GM23338 (cell line): Measurements from ENCODE around the gene ANO4.

Experiments
- CREB1 ChIP-seq: fragments of 250-450 bp; sonication (Bioruptor Pico); IDR thresholded peaks from 2 replicates; pipeline ENCODE4 v1.5.0; 2020; ENCODE audit warnings: low read depth, mild to moderate bottlenecking, moderate library complexity
- EZH2 ChIP-seq: fragments of 200-600 bp; sonication (generic); IDR thresholded peaks from one replicate; pipeline ENCODE4 v1.8.0; 2017; ENCODE audit warnings: antibody characterized with exemption, mild to moderate bottlenecking, low read depth; ENCODE audit not compliant: unreplicated experiment
- EZH2phosphoT487 ChIP-seq: fragments of 200-600 bp; sonication (generic); IDR thresholded peaks from one replicate; pipeline ENCODE4 v1.8.1; 2018; ENCODE audit warnings: antibody characterized with exemption; ENCODE audit not compliant: unreplicated experiment
- JUNB ChIP-seq: IDR thresholded peaks from one replicate; pipeline ENCODE4 v1.6.1; 2016; ENCODE audit warnings: antibody characterized with exemption; ENCODE audit not compliant: unreplicated experiment
- POLR2AphosphoS5 ChIP-seq: IDR thresholded peaks from 2 replicates; pipeline ENCODE4 v1.6.1; 2016; ENCODE audit warnings: antibody characterized with exemption, low read depth
- REST ChIP-seq: IDR thresholded peaks from one replicate; pipeline ENCODE4 v1.6.1; 2018; ENCODE audit warnings: antibody characterized with exemption; ENCODE audit not compliant: unreplicated experiment
- STAT1 ChIP-seq: IDR thresholded peaks from one replicate; pipeline ENCODE4 v1.6.1; 2016; ENCODE audit warnings: antibody characterized with exemption; ENCODE audit not compliant: unreplicated experiment
- ZNF114 ChIP-seq: fragments of 250-450 bp; sonication (Bioruptor Pico); IDR thresholded peaks from 2 replicates; pipeline ENCODE4 v1.5.0; 2020; ENCODE audit warnings: mild to moderate bottlenecking, moderate library complexity
- TF ChIP-seq, protein P1 (sequence below), 2 experiments: fragments of 200-600 bp in 1 of 2; sonication (generic) in 1 of 2; conservative IDR thresholded peaks; 2 replicates each; pipeline versions ENCODE4 v1.5.1 to v1.6.1; 2016 to 2017; ENCODE audit warnings: antibody characterized with exemption in 2 of 2, low read depth in 2 of 2, mild to moderate bottlenecking in 2 of 2, moderate library complexity in 1 of 2
- TF ChIP-seq, protein P2 (sequence below): fragments of 250-450 bp; sonication (Bioruptor Pico); IDR thresholded peaks from 2 replicates; pipeline ENCODE4 v1.5.0; 2020; ENCODE audit warnings: mild to moderate bottlenecking, moderate library complexity

DNA sequence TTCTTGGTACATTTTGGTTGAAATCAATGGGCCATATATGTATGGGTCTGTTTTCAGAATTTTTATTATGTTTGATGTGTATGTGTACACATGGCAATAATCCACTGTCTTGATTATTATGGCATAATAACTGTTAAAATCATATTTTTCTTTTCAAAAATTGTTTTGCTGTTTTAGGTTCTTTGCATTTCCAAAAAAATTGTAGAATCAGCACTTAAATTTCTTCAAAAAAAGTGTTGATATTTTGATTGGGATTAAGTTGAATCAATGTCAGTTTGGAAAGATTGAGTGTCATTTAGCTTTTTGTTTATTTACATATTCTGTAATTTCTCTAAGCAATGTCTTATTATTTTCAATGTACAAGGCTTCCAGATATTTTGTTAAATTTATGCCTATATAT, 261.4 kb downstream of the ANO4 start:
- TF ChIP-seq, protein P1, sequence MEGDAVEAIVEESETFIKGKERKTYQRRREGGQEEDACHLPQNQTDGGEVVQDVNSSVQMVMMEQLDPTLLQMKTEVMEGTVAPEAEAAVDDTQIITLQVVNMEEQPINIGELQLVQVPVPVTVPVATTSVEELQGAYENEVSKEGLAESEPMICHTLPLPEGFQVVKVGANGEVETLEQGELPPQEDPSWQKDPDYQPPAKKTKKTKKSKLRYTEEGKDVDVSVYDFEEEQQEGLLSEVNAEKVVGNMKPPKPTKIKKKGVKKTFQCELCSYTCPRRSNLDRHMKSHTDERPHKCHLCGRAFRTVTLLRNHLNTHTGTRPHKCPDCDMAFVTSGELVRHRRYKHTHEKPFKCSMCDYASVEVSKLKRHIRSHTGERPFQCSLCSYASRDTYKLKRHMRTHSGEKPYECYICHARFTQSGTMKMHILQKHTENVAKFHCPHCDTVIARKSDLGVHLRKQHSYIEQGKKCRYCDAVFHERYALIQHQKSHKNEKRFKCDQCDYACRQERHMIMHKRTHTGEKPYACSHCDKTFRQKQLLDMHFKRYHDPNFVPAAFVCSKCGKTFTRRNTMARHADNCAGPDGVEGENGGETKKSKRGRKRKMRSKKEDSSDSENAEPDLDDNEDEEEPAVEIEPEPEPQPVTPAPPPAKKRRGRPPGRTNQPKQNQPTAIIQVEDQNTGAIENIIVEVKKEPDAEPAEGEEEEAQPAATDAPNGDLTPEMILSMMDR (conservative IDR thresholded peaks at IDR 0.05; ENCODE audit: low read depth in 2 of 2), result no peak
- no peak for TF ChIP-seq REST
- no peak for TF ChIP-seq EZH2
- no peak for TF ChIP-seq POLR2AphosphoS5
- TF ChIP-seq, protein P2, sequence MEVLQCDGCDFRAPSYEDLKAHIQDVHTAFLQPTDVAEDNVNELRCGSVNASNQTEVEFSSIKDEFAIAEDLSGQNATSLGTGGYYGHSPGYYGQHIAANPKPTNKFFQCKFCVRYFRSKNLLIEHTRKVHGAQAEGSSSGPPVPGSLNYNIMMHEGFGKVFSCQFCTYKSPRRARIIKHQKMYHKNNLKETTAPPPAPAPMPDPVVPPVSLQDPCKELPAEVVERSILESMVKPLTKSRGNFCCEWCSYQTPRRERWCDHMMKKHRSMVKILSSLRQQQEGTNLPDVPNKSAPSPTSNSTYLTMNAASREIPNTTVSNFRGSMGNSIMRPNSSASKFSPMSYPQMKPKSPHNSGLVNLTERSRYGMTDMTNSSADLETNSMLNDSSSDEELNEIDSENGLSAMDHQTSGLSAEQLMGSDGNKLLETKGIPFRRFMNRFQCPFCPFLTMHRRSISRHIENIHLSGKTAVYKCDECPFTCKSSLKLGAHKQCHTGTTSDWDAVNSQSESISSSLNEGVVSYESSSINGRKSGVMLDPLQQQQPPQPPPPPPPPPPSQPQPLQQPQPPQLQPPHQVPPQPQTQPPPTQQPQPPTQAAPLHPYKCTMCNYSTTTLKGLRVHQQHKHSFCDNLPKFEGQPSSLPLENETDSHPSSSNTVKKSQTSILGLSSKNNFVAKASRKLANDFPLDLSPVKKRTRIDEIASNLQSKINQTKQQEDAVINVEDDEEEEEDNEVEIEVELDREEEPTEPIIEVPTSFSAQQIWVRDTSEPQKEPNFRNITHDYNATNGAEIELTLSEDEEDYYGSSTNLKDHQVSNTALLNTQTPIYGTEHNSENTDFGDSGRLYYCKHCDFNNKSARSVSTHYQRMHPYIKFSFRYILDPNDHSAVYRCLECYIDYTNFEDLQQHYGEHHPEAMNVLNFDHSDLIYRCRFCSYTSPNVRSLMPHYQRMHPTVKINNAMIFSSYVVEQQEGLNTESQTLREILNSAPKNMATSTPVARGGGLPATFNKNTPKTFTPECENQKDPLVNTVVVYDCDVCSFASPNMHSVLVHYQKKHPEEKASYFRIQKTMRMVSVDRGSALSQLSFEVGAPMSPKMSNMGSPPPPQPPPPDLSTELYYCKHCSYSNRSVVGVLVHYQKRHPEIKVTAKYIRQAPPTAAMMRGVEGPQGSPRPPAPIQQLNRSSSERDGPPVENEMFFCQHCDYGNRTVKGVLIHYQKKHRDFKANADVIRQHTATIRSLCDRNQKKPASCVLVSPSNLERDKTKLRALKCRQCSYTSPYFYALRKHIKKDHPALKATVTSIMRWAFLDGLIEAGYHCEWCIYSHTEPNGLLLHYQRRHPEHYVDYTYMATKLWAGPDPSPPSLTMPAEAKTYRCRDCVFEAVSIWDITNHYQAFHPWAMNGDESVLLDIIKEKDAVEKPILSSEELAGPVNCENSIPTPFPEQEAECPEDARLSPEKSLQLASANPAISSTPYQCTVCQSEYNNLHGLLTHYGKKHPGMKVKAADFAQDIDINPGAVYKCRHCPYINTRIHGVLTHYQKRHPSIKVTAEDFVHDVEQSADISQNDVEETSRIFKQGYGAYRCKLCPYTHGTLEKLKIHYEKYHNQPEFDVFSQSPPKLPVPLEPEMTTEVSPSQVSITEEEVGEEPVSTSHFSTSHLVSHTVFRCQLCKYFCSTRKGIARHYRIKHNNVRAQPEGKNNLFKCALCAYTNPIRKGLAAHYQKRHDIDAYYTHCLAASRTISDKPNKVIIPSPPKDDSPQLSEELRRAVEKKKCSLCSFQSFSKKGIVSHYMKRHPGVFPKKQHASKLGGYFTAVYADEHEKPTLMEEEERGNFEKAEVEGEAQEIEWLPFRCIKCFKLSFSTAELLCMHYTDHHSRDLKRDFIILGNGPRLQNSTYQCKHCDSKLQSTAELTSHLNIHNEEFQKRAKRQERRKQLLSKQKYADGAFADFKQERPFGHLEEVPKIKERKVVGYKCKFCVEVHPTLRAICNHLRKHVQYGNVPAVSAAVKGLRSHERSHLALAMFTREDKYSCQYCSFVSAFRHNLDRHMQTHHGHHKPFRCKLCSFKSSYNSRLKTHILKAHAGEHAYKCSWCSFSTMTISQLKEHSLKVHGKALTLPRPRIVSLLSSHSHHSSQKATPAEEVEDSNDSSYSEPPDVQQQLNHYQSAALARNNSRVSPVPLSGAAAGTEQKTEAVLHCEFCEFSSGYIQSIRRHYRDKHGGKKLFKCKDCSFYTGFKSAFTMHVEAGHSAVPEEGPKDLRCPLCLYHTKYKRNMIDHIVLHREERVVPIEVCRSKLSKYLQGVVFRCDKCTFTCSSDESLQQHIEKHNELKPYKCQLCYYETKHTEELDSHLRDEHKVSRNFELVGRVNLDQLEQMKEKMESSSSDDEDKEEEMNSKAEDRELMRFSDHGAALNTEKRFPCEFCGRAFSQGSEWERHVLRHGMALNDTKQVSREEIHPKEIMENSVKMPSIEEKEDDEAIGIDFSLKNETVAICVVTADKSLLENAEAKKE (CRISPR knock-in tag), result no peak
- TF ChIP-seq CREB1 (CRISPR knock-in tag), result no peak
- TF ChIP-seq EZH2phosphoT487, result no peak
- TF ChIP-seq JUNB, result no peak
- no peak for TF ChIP-seq ZNF114 (CRISPR knock-in tag)
- no peak for TF ChIP-seq STAT1
